GM12873 (cell line): ENCODE results near the gene CHST5.

Source experiments
- CTCF ChIP-seq: IDR thresholded peaks from 2 replicates; pipeline ENCODE4 v1.5.1; 2012; ENCODE audit warnings: low read depth, mild to moderate bottlenecking, moderate library complexity, low read length, control low read depth; ENCODE audit not compliant: insufficient read depth; ENCODE audit errors: missing control alignments

CHST5 gene

GRCh38 chr16:75494661-75495075 is 41.2 kb downstream of the CHST5 start:
- TF ChIP-seq CTCF = no peak

- TF ChIP-seq CTCF = no peak
Observed at GRCh38 chr16:75494184-75494583, 41.7 kb downstream of the CHST5 start.

- TF ChIP-seq CTCF = peak; percentile 42
Observed at GRCh38 chr16:75491876-75492275, 44.0 kb downstream of the CHST5 start.

- TF ChIP-seq CTCF = no peak
Observed at GRCh38 chr16:75488322-75488721, 47.6 kb downstream of the CHST5 start.

- no peak for TF ChIP-seq CTCF
Observed at GRCh38 chr16:75486676-75487313, 49.1 kb downstream of the CHST5 start.

- TF ChIP-seq CTCF = no peak
Observed at GRCh38 chr16:75486014-75486675, 49.8 kb downstream of the CHST5 start.

- no peak for TF ChIP-seq CTCF
Observed at GRCh38 chr16:75485230-75486013, 50.5 kb downstream of the CHST5 start.
